SK-N-SH treated with all-trans-retinoic acid at 6 μM for 48 hours (cell line): ENCODE measurements around the gene PLA2G4B.

Experiments used
- ARNTL ChIP-seq: fragments of 450-650 bp; formaldehyde crosslinking; IDR thresholded peaks from 2 replicates; pipeline ENCODE4 v1.5.0; 2020; ENCODE audit warnings: low read depth, mild to moderate bottlenecking, moderate library complexity, borderline replicate concordance
- BACH2 ChIP-seq: fragments of 250-450 bp; sonication (Bioruptor Pico); IDR thresholded peaks from 2 replicates; pipeline ENCODE4 v1.9.0; 2021; ENCODE audit warnings: mild to moderate bottlenecking, borderline replicate concordance
- CREB5 ChIP-seq: fragments of 250-450 bp; sonication (Bioruptor Pico); IDR thresholded peaks from 2 replicates; pipeline ENCODE4 v1.5.1; 2020; ENCODE audit warnings: low read depth, mild to moderate bottlenecking, moderate library complexity
- CSRNP3 ChIP-seq: fragments of 250-450 bp; sonication (Bioruptor Pico); IDR thresholded peaks from 2 replicates; pipeline ENCODE4 v1.5.1; 2021; ENCODE audit warnings: mild to moderate bottlenecking, moderate library complexity
- ESRRG ChIP-seq: fragments of 250-450 bp; sonication (Bioruptor Pico); IDR thresholded peaks from 2 replicates; pipeline ENCODE4 v1.6.1; 2021; ENCODE audit warnings: mild to moderate bottlenecking
- OSR1 ChIP-seq: fragments of 250-450 bp; sonication (Bioruptor Pico); IDR thresholded peaks from 2 replicates; pipeline ENCODE4 v1.8.0; 2022; ENCODE audit warnings: moderate library complexity, mild to moderate bottlenecking, inconsistent platforms
- PATZ1 ChIP-seq: fragments of 250-450 bp; sonication (Bioruptor Pico); IDR thresholded peaks from 2 replicates; pipeline ENCODE4 v1.8.0; 2020; ENCODE audit warnings: mild to moderate bottlenecking, moderate library complexity, borderline replicate concordance
- PPARA ChIP-seq: fragments of 250-450 bp; sonication (Bioruptor Pico); IDR thresholded peaks from 2 replicates; pipeline ENCODE4 v1.5.0; 2020; ENCODE audit warnings: mild to moderate bottlenecking, borderline replicate concordance
- TCF4 ChIP-seq: fragments of 250-450 bp; sonication (Bioruptor Pico); IDR thresholded peaks from 2 replicates; pipeline ENCODE4 v1.8.0; 2021; ENCODE audit warnings: mild to moderate bottlenecking, moderate library complexity, borderline replicate concordance
- TOX ChIP-seq: fragments of 250-450 bp; sonication (Bioruptor Pico); IDR thresholded peaks from 2 replicates; pipeline ENCODE4 v1.8.0; 2021; ENCODE audit warnings: mild to moderate bottlenecking, moderate library complexity, borderline replicate concordance
- TSHZ2 ChIP-seq: fragments of 250-450 bp; sonication (Bioruptor Pico); IDR thresholded peaks from 2 replicates; pipeline ENCODE4 v1.5.0; 2020; ENCODE audit warnings: mild to moderate bottlenecking, moderate library complexity
- ZFP30 ChIP-seq: fragments of 450-650 bp; formaldehyde crosslinking; IDR thresholded peaks from 2 replicates; pipeline ENCODE4 v1.5.0; 2022; ENCODE audit warnings: mild to moderate bottlenecking, moderate library complexity
- ZNF70 ChIP-seq: fragments of 450-650 bp; formaldehyde crosslinking; IDR thresholded peaks from 2 replicates; pipeline ENCODE4 v1.5.0; 2020; ENCODE audit warnings: mild to moderate bottlenecking, moderate library complexity
- ZNF8 ChIP-seq: fragments of 450-650 bp; formaldehyde crosslinking; IDR thresholded peaks from 2 replicates; pipeline ENCODE4 v1.5.0; 2020; ENCODE audit warnings: mild to moderate bottlenecking, moderate library complexity

- TF ChIP-seq PATZ1 = no peak
- no peak for TF ChIP-seq TOX (CRISPR knock-in tag)
- TF ChIP-seq ZNF70 (CRISPR knock-in tag) = no peak
- no peak for TF ChIP-seq CREB5 (CRISPR knock-in tag)
- TF ChIP-seq ZFP30 (CRISPR knock-in tag) = no peak
- TF ChIP-seq OSR1 (CRISPR knock-in tag) = no peak
- no peak for TF ChIP-seq ESRRG (CRISPR knock-in tag)
- TF ChIP-seq ARNTL = no peak
- no peak for TF ChIP-seq PPARA (CRISPR knock-in tag)
- TF ChIP-seq TSHZ2 (CRISPR knock-in tag) = no peak
- TF ChIP-seq CSRNP3 = no peak
- no peak for TF ChIP-seq ZNF8
- no peak for TF ChIP-seq BACH2 (CRISPR knock-in tag)
- TF ChIP-seq TCF4 (CRISPR knock-in tag) = no peak
Measured at GRCh38 chr15:41852736-41853590, 14.3 kb downstream of the PLA2G4B start.
